ENCODE results near the gene DDX39B.
A peak's percentile ranks its signal among the peaks of the same experiment; 100 is the strongest.

The DDX39B gene

DNA sequence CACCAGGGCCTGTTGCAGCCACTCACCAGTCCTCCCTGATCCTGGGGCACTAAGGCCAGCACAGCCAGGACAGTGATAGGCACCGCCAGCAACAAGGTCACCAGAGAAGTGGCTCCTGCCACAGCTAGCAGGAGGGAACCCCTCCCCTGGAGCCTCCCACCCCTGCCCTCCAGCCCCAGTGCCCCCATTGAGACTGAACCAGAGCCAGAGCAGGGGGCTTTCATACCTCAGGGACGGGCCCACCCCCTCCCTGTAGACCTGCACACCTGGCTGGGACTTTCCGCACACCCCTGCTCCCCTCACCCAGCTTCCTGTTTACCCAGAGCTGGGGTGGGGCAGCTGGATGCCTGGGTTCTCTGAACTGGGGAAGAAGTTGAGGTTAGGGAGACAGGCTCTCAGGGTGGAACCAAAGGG, 40.4 kb upstream of the DDX39B start, which contains the start of gene LTB:
Gene LTB, minus strand, starts transcription at position 195 of the 414 bp plus-strand sequence. Its CDS starts 7 bp downstream, at position 188.
- TF ChIP-seq CEBPB (IDR thresholded peaks at IDR 0.05) (no peak), FOXM1 (IDR thresholded peaks at IDR 0.05; ENCODE audit: borderline replicate concordance, low read depth) (no peak), CREB1 (IDR thresholded peaks at IDR 0.05; ENCODE audit: low read depth) (no peak), RAD21 (IDR thresholded peaks at IDR 0.05; ENCODE audit: low read depth) (no peak), TAF1 (IDR thresholded peaks at IDR 0.05; ENCODE audit: low read depth) (no peak), YY1 (IDR thresholded peaks at IDR 0.05; ENCODE audit: low read depth) (no peak), EGR1 (IDR thresholded peaks at IDR 0.05) (no peak), ZBTB7A (IDR thresholded peaks at IDR 0.05; ENCODE audit: low read depth) (no peak), TCF12 (IDR thresholded peaks at IDR 0.05; ENCODE audit: low read depth) (no peak), EP300 (IDR thresholded peaks at IDR 0.05; ENCODE audit: borderline replicate concordance) (no peak), TEAD4 (IDR thresholded peaks at IDR 0.05) (no peak), USF1 (IDR thresholded peaks at IDR 0.05) (no peak), NFIC (IDR thresholded peaks at IDR 0.05) (no peak)
- TF ChIP-seq, protein P1, sequence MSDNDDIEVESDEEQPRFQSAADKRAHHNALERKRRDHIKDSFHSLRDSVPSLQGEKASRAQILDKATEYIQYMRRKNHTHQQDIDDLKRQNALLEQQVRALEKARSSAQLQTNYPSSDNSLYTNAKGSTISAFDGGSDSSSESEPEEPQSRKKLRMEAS (IDR thresholded peaks at IDR 0.05) = no peak
- TF ChIP-seq, protein P2, sequence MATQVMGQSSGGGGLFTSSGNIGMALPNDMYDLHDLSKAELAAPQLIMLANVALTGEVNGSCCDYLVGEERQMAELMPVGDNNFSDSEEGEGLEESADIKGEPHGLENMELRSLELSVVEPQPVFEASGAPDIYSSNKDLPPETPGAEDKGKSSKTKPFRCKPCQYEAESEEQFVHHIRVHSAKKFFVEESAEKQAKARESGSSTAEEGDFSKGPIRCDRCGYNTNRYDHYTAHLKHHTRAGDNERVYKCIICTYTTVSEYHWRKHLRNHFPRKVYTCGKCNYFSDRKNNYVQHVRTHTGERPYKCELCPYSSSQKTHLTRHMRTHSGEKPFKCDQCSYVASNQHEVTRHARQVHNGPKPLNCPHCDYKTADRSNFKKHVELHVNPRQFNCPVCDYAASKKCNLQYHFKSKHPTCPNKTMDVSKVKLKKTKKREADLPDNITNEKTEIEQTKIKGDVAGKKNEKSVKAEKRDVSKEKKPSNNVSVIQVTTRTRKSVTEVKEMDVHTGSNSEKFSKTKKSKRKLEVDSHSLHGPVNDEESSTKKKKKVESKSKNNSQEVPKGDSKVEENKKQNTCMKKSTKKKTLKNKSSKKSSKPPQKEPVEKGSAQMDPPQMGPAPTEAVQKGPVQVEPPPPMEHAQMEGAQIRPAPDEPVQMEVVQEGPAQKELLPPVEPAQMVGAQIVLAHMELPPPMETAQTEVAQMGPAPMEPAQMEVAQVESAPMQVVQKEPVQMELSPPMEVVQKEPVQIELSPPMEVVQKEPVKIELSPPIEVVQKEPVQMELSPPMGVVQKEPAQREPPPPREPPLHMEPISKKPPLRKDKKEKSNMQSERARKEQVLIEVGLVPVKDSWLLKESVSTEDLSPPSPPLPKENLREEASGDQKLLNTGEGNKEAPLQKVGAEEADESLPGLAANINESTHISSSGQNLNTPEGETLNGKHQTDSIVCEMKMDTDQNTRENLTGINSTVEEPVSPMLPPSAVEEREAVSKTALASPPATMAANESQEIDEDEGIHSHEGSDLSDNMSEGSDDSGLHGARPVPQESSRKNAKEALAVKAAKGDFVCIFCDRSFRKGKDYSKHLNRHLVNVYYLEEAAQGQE (IDR thresholded peaks at IDR 0.05; ENCODE audit: low read depth) = no peak

DNA sequence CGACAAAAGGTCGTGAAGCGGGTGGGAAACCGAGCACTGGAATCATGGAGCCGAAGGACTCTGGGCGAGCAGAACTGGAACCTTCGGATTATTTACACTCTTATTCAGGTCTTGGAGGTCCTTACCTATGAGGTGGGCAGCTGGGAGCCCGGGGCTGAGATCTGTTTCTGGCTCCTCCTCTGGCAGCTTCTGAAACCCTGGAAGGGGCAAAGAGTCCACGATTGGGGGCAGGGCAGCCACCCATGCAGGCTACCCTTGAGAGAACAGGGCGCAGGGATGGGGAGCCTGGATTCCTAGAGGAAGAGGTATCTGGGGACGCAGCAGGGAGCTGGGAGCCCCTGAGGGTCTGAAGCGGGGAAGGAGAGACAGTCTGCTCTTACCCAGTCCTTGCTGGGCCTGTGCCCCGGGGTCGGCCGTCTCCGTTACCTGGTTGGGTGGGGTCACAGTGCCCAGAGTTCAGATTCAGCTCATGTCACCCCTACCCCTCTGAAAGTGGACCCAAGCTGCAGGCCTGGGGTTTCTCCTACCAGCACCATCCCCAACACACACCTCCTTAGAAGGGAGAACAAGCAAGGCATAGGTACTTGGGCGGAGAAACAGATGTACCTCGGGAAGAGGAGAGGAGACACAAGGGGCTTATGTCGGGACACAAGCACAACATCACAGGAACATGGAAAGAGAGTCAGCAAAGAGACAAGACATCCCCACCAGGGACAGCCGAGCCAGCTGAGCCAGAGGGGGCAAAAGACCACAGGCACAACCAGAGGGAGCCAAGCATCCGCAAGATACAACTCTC, 39.8 kb upstream of the DDX39B start:
- TF ChIP-seq EGR1 (IDR thresholded peaks at IDR 0.05) (no peak), USF1 (IDR thresholded peaks at IDR 0.05) (no peak), TAF1 (IDR thresholded peaks at IDR 0.05; ENCODE audit: low read depth) (no peak; the same call in 1 of the 2 replicates), TEAD4 (IDR thresholded peaks at IDR 0.05) (no peak), FOXM1 (IDR thresholded peaks at IDR 0.05; ENCODE audit: borderline replicate concordance, low read depth) (no peak), EP300 (IDR thresholded peaks at IDR 0.05; ENCODE audit: borderline replicate concordance) (no peak), RAD21 (IDR thresholded peaks at IDR 0.05; ENCODE audit: low read depth) (no peak), CEBPB (IDR thresholded peaks at IDR 0.05) (no peak), TCF12 (IDR thresholded peaks at IDR 0.05; ENCODE audit: low read depth) (no peak), CREB1 (IDR thresholded peaks at IDR 0.05; ENCODE audit: low read depth) (no peak), ZBTB7A (IDR thresholded peaks at IDR 0.05; ENCODE audit: low read depth) (no peak), YY1 (IDR thresholded peaks at IDR 0.05; ENCODE audit: low read depth) (no peak), NFIC (IDR thresholded peaks at IDR 0.05) (no peak)
- TF ChIP-seq, protein P2 (IDR thresholded peaks at IDR 0.05; ENCODE audit: low read depth) = no peak
- TF ChIP-seq, protein P1 (IDR thresholded peaks at IDR 0.05) = no peak

DNA sequence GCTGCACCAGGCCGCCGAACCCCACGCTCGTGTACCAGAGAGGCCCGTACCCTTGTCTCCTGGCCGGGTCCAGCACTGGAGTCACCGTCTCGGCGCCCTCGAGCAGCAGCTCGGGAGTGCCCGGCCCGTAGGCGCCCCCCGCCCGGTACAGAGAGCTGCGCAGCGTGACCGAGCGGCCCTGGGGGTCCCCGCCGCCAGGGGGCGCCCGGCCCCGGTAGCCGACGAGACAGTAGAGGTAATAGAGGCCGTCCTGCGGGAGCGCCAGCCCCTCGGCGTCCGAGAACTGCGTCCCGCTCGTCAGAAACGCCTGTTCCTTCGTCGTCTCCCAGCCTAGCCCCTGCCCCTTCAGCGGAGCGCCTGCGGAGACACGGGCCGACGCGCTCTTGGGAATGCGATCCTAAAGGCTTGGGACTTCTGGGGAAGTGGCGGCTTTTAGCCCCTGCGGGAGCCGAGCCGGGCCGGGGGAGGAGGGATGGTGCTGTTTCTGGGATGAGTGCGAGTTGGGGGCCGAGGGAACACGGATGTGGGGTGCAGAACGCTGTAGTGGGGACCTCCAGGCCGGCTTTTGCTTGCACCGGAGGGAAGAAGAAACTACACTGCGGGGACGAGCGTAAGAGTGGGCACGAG, 39.1 kb upstream of the DDX39B start:
- peak; percentile 53; the same call in 1 of the 2 replicates for TF ChIP-seq RAD21 (IDR thresholded peaks at IDR 0.05; ENCODE audit: low read depth)
- TF ChIP-seq, protein P1 (IDR thresholded peaks at IDR 0.05) = peak; percentile 32; the same call in 1 of the 2 replicates
- TF ChIP-seq ZBTB7A (IDR thresholded peaks at IDR 0.05; ENCODE audit: low read depth) = peak; percentile 72; the same call in 1 of the 2 replicates
- TF ChIP-seq YY1 (IDR thresholded peaks at IDR 0.05; ENCODE audit: low read depth) = no peak

GRCh38 chr6:31580438-31580740, 38.6 kb upstream of the DDX39B start:
- TF ChIP-seq NFIC (IDR thresholded peaks at IDR 0.05) (no peak), FOXM1 (IDR thresholded peaks at IDR 0.05; ENCODE audit: borderline replicate concordance, low read depth) (no peak), CEBPB (IDR thresholded peaks at IDR 0.05) (no peak), TAF1 (IDR thresholded peaks at IDR 0.05; ENCODE audit: low read depth) (no peak), EGR1 (IDR thresholded peaks at IDR 0.05) (no peak), ZBTB7A (IDR thresholded peaks at IDR 0.05; ENCODE audit: low read depth) (no peak)
- TF ChIP-seq, protein P1 (IDR thresholded peaks at IDR 0.05) = no peak
- TF ChIP-seq, protein P2 (IDR thresholded peaks at IDR 0.05; ENCODE audit: low read depth) = no peak
